ENCODE results near the gene DDIT4.

The DDIT4 gene

DNA sequence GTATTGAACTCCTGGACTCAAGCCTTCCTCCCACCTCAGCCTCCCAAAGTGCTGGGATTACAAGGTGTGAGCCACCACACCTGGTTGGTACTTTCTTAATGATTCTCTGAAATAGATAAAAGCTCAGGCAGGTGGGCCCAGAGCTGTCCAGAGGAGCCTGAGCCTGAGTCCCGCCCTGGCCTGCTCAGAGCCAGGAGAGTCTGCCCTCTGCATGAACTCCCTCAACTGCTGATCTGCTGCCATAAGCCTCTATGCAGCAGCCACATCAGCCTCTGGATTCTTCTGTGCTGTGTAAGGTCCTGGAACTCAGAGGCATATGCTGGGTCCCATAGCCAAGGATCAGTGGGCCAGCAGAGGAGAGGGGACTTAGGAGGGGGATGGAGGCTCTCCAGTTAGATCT lies 23.1 kb upstream of the DDIT4 start:
- no peak for DNase-seq

DNA sequence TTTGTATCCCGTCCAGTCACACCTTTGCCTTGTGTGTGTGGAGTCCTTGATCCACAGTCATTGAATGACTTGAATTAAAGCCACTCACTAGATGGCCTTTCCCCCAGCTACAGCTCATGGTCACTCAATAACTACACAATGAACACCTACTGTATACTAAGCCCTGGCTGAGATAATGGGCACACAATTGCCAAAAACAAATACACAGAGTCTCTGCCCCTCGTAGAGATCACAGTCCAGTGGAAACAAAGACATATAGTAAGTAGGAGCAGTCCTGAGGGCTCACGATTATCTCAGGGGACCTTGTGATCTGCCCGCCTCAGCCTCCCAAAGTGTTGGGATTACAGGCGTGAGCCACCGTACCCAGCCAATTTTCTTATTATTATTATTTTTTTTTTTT lies 22.1 kb upstream of the DDIT4 start:
- DNase-seq, result no peak

- no peak for DNase-seq
Measured at GRCh38 chr10:72252972-72253371, 20.8 kb upstream of the DDIT4 start.

- DNase-seq, result no peak
Measured at GRCh38 chr10:72253578-72253977, 20.1 kb upstream of the DDIT4 start.

DNA sequence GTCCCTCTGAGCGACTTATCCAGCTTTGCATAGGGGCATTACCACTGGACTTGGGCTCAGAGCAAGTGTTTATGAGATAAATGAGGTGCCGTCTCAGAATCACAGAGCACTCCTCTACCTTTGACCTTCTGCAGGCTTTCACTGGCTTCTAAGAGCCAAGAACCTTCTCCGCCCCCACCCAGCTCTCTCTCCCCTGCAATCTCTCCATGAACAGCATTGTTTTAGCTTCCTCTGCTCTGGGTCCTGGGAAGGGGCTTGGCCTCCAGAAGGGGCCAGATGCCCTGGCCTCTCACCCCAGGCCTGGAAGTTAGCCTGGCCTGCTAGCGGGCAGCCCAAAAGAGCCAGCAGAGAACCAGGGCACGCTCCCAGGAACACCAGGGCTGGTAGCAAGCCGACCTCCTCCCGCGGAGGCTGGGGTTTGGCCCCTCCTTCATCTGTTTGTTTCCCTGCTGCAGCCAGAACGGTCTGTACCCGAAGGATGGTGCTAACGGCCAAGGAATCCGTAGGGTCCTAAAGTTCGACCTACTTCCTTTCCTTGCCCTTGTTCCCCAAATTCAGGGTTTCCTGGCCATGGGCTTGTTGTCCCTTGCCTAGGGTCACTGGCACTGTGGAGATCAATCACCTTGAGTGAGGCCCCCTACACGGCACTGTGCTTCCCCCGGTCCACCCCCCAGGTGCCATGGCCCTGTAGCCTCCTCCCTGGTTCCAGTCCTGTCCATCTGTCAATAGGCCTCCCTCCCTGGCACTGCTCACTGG lies 18.7 kb upstream of the DDIT4 start:
- peak; percentile 23 for DNase-seq

GRCh38 chr10:72255977-72256729 lies 17.6 kb upstream of the DDIT4 start:
- DNase-seq, result no peak

GRCh38 chr10:72257051-72257892 lies 16.5 kb upstream of the DDIT4 start:
- no peak for DNase-seq

GRCh38 chr10:72258617-72259016 lies 15.1 kb upstream of the DDIT4 start:
- DNase-seq, result no peak

- no peak for DNase-seq
Measured at GRCh38 chr10:72259491-72260238, 14.1 kb upstream of the DDIT4 start.

DNA sequence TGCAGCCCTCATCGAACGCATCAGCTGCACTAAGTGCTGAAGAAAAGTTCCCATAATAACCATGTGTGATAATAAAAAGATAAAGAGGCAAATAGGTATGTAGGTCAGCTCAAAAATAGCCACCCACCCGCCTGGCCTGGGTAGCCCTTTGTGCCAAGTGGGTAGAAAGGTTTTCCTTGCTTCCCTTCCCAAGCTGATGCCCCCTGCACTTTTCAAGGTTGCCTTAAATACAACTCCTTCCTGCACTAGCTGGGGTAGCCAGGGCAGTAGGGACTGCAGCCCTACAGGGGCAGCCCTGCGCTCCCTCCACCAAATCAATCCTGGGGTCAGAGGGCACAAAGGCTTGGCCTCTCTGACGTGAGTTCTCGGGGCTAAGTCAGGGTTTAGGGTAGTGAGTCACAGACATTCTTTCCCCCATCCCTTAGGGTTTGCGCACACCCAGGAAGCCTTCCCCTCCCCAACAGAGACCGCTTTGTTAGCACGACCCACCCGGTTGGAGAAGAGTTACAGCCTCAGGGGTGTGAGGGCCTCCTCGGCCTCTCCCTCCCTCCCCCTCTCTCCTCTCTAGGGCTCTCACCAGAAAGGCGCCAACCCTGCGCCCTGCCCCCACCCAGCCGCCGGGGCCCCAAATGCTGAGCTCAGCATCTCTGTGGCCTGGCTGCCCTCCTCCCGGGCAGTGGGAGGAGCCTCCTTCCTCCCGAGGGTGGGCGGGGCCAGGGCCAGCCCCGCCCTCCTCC lies 13.3 kb upstream of the DDIT4 start:
- peak; percentile 75 for DNase-seq

DNA sequence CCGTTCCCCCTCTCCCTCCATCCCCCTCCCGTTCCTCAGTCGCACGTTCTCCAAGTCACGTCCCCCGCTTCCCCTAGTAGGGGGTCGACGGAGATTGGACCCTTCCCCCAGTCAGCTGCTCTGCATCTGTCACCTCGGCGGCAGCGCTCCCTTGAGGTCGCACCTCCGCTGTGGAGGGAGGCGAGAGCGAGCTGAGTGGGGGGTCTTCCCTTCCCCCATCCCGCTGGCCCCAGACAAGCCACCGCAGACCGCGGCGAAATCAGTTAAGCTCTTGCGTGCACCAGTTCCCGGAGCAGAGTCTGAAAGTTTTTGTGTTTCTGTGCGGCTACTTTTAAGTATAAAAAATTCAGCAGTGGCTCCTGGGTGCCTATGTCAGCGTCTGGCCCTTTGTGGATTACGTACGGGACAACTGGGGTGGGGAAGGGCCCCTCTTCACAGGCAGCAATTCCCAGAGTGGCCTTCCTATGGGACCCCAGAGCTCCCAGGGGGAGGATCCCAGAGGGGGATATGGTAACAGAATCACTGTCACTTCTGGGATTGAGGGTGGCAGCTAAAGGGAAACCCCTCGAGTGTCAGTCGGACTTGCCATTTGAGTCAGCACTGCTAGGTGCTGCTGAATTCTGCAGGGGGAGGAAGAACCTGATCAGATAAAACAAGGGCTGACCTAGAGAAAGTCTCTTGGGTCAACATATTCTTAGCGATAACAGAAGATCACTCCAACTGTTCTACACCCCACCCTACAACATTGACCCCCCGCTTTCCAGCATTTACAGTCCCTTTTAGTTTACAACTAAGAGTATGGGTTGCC lies 12.5 kb upstream of the DDIT4 start:
- DNase-seq, result peak; percentile 50

GRCh38 chr10:72261784-72262404 lies 11.8 kb upstream of the DDIT4 start:
- DNase-seq, result no peak

DNA sequence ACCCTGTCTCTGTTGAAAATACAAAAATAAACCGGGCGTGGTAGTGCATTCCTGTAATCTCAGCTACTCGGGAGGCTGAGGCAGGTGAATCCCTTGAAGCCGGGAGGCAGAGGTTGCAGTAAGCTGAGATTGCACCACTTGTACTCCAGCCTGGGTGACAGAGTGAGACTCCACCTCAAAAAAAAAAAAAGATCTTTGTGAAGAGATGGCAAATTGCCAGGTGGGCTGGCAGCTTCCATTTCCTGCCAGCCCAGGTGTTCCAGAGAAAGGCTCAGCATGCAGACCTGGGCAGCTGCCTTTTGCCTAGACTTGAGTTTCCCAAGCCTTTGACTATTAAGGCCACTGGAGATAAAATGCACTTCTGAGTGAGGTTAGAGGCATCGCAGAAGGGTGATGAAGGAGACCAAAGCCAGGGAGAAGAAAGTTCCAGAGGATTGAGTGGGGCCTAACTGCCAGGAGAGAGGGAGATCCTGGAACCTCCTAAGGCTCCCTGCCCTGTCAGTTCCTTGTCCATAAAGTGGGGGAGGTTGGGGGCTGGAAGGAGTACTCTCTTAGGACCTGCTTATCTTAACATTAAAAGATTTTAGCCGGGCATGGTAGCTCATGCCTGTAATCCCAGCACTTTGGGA lies 10.0 kb upstream of the DDIT4 start:
- DNase-seq, result peak; percentile 21

DNA sequence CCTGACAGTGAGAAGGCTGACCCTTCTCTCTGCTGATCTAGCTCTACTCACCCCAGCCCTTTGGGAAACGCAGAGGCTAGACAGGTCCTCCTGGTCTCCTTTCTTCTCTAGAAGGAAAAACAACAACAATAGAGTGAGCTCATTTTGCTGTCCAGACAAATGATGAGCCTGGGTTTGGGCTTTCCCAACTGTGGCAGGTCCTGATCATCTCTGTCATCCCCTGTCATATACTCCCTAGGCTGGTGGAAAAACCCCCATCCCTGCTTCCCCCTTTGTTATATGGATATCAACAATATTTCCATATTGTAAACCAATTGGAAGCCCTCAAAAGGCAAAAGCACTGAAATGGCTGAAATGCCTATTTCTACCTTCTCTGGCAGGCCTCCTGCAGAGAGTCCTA lies 9.2 kb upstream of the DDIT4 start:
- no peak for DNase-seq

GRCh38 chr10:72265508-72265907 lies 8.2 kb upstream of the DDIT4 start:
- DNase-seq, result no peak

- DNase-seq, result no peak
Measured at GRCh38 chr10:72265990-72266865, 7.5 kb upstream of the DDIT4 start.

DNA sequence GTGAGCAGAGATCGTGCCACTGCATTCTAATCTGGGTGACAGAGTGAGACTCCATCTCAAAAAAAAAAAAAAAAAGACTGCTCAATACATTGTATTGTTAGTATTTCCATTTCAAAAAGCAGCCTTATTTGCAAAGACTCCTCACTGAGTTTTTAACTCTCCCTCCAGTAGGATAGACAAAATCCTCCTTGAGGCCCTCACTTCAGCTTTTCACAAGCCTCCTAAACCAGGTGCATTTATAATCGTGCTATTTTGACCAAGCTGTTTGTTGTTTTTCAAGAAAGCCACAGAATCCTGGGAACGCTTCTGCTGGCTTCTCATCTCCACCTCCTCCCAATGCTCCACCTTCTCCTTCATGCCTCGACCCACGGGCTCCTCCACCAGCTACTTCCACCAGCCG lies 6.3 kb upstream of the DDIT4 start:
- no peak for DNase-seq

- DNase-seq, result no peak
Measured at GRCh38 chr10:72267819-72268399, 5.8 kb upstream of the DDIT4 start.

Measured in stimulated activated CD4-positive, alpha-beta T cell treated with anti-CD3 and anti-CD28 coated beads, Interleukin-4, amount 100 ng/mL, for 1 hour (primary cell).